ENCODE measurements around the gene CDK19. TPM values are rescaled to one million over a fixed set of nuclear protein-coding genes. Genes with fewer than 3 reads are reported as not detected.

Gene CDK19
- total and polyA plus RNA-seq, 10 of the 15 experiments (the other 5 are each of a cell fraction or from before 2014, with no cell fraction given) = 4.6 to 21.4 (median 12.4) TPM

- no peak overlapping the region for H3K4me2 ChIP-seq (ENCODE audit: control insufficient read depth, insufficient read depth)
- no peak for FAIRE-seq
- SMC1A ChIA-PET (ENCODE audit: uncharacterized antibody, unreplicated experiment) = interaction anchor here (0.6 to 1.2 kb wide), 6 partner anchors 14 to 108 kb away, joined by 3 to 6 read pairs (median 3); no protein-coding TSS in a partner anchor
- H2AFZ ChIP-seq (ENCODE audit: control insufficient read depth, low read depth, low read length) = no peak overlapping the region
- no peaks in the 10 kb centered on the region for H3K4me1 ChIP-seq (ENCODE audit: control insufficient read depth, insufficient read depth, low read length)
- no peaks in the 10 kb centered on the region for H4K20me1 ChIP-seq (ENCODE audit: control insufficient read depth, insufficient read depth)
- DNase-seq (ENCODE audit: low read depth, low spot score) = no peak
- no peak for TF ChIP-seq MYC (IDR thresholded peaks at IDR 0.05; ENCODE audit: insufficient read depth, insufficient read length, insufficient replicate concordance, low read length, severe bottlenecking)
- TF ChIP-seq SPI1 (IDR thresholded peaks at IDR 0.05; ENCODE audit: borderline replicate concordance, insufficient read depth, low read depth, low read length) = peak; percentile 52; the same call in 1 of the 2 replicates
- TF ChIP-seq ZNF384 (IDR thresholded peaks at IDR 0.05; ENCODE audit: borderline replicate concordance, low read depth, low read length) = peak; percentile 46; the same call in 1 of the 2 replicates
- peaks cover 4% of the 10 kb centered on the region; the same call in 2 of the 3 replicates for H3K9me3 ChIP-seq (replicated peaks; ENCODE audit: control insufficient read depth, insufficient read depth, low read length)
- POLR2A ChIA-PET = interaction anchor here (0.6 kb wide), 1 partner anchor 14 kb away, joined by 4 read pairs; no protein-coding TSS in a partner anchor
- H3K4me3 ChIP-seq = no peak overlapping the region
- H3K36me3 ChIP-seq (ENCODE audit: control insufficient read depth in 2 of 2, insufficient read depth in 2 of 2, low read length in 1 of 2) = no peaks in the 10 kb centered on the region; a peak in 1 of 4 replicates
- H3K9ac ChIP-seq (ENCODE audit: control insufficient read depth, insufficient read depth, low read length) = no peak overlapping the region
- no peaks in the 10 kb centered on the region for H3K79me2 ChIP-seq (ENCODE audit: control insufficient read depth, insufficient read depth, low read length)
- RAD21 ChIA-PET (ENCODE audit: unreplicated experiment) = interaction anchor here (0.8 kb wide), 1 partner anchor 87 kb away, joined by 3 read pairs; no protein-coding TSS in a partner anchor
- in situ Hi-C loops (cut with MboI) (no loop called here), intact Hi-C loops (cut with micrococcal nuclease; ENCODE audit: unreplicated experiment) (no loop called here)
- 98% methylated on average over 2 of the region's 2 CpGs for WGBS (ENCODE audit: insufficient coverage, insufficient replicate concordance, low lambda C conversion rate, missing lambda C conversion rate)
- CTCF ChIA-PET = interaction anchor here (1.0 kb wide), 1 partner anchor 9 kb away, joined by 3 read pairs; no protein-coding TSS in a partner anchor
- no peaks in the 10 kb centered on the region for H3K27me3 ChIP-seq (replicated peaks in 1 of 2; ENCODE audit: control insufficient read depth in 2 of 2, insufficient read depth in 2 of 2, low read length in 1 of 2)
- H3K27ac ChIP-seq (ENCODE audit: control insufficient read depth, insufficient read depth) = no peak overlapping the region
- BruUV-seq (replicated peaks) = no TSS peak
- peak; percentile 66 for ATAC-seq
These were observed 45.3 kb downstream of the CDK19 start for GRCh38 chr6:110769923-110770322.

GRCh38 chr6:110768057-110768456 is 47.2 kb downstream of the CDK19 start:
- Histone ChIP-seq H3K9ac (ENCODE audit: control insufficient read depth, insufficient read depth, low read length) (no peak overlapping the region), H2AFZ (ENCODE audit: control insufficient read depth, low read depth, low read length) (no peak overlapping the region), H3K4me2 (ENCODE audit: control insufficient read depth, insufficient read depth) (no peak overlapping the region), H4K20me1 (ENCODE audit: control insufficient read depth, insufficient read depth) (no peaks in the 10 kb centered on the region), H3K4me3 (no peak overlapping the region), H3K27me3 (replicated peaks in 1 of 2; ENCODE audit: control insufficient read depth in 2 of 2, insufficient read depth in 2 of 2, low read length in 1 of 2) (no peaks in the 10 kb centered on the region), H3K9me3 (replicated peaks; ENCODE audit: control insufficient read depth, insufficient read depth, low read length) (peaks cover 4% of the 10 kb centered on the region; the same call in 2 of the 3 replicates), H3K27ac (ENCODE audit: control insufficient read depth, insufficient read depth) (no peak overlapping the region), H3K36me3 (ENCODE audit: control insufficient read depth in 2 of 2, insufficient read depth in 2 of 2, low read length in 1 of 2) (no peaks in the 10 kb centered on the region; a peak in 1 of 4 replicates), H3K4me1 (ENCODE audit: control insufficient read depth, insufficient read depth, low read length) (no peaks in the 10 kb centered on the region), H3K79me2 (ENCODE audit: control insufficient read depth, insufficient read depth, low read length) (no peaks in the 10 kb centered on the region)
- CTCF ChIA-PET = no interaction called here
- FAIRE-seq (no peak), ATAC-seq (no peak), DNase-seq (ENCODE audit: low read depth, low spot score) (no peak)
- no TSS peak for BruUV-seq (replicated peaks)
- WGBS (ENCODE audit: insufficient coverage, insufficient replicate concordance, low lambda C conversion rate, missing lambda C conversion rate) = 91% methylated on average over 1 of the region's 1 CpG
- RAD21 ChIA-PET (ENCODE audit: unreplicated experiment) = no interaction called here
- SMC1A ChIA-PET (ENCODE audit: uncharacterized antibody, unreplicated experiment) = interaction anchor here (0.7 kb wide), 1 partner anchor 13 kb away, joined by 3 read pairs; no protein-coding TSS in a partner anchor
- in situ Hi-C loops (cut with MboI) = no loop called here
- POLR2A ChIA-PET = interaction anchor here (0.6 kb wide), 1 partner anchor 9 kb away, joined by 3 read pairs; no protein-coding TSS in a partner anchor
- intact Hi-C loops (cut with micrococcal nuclease; ENCODE audit: unreplicated experiment) = no loop called here
- TF ChIP-seq E2F4 (IDR thresholded peaks at IDR 0.05; ENCODE audit: low read depth, low read length) = no peak
- no peak for TF ChIP-seq SKIL (IDR thresholded peaks at IDR 0.05; ENCODE audit: low read depth, poor library complexity, severe bottlenecking)
- no peak for TF ChIP-seq REST (IDR thresholded peaks at IDR 0.05; ENCODE audit: low read depth, low read length)
- no peak for TF ChIP-seq CBX3 (IDR thresholded peaks at IDR 0.05; ENCODE audit: borderline replicate concordance, low read depth)
- TF ChIP-seq SMC3 (IDR thresholded peaks at IDR 0.05; ENCODE audit: borderline replicate concordance, low read length) = no peak
- TF ChIP-seq GABPA (IDR thresholded peaks at IDR 0.05; ENCODE audit: low read depth) = no peak

Measured in GM12878 (cell line).